ENCODE measurements around the gene CAPN3. TPM values are rescaled to one million over a fixed set of nuclear protein-coding genes. Genes with fewer than 3 reads are reported as not detected.

CAPN3 gene
- total RNA-seq, 1 donor from 2014 or later = not detected

DNA sequence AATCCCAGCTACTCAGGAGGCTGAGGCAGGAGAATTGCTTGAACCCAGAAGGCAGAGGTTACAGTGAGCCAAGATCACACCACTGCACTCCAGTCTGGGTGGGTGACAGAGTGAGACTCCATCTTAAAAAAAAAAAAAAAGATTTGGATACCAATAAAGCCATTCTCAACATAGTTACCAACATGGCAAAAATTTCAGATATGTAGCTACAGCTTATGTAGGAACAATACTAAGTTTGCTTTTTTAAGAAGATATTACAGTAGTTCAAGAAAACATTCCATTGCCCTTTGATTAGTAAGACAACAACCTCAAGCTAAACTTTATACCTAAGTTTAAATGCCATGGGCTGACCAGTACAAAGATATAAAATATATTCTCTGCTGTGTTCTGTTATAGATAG, 97.2 kb downstream of the CAPN3 start:
- Mint-ChIP-seq H3K27ac (no peak overlapping the region), H3K4me1 (peaks cover 22% of the 10 kb centered on the region), H3K36me3 (peaks cover 9% of the 10 kb centered on the region), H3K9me3 (no peaks in the 10 kb centered on the region), H3K27me3 (ENCODE audit: insufficient read depth, low read depth) (no peaks in the 10 kb centered on the region), H3K4me3 (no peak overlapping the region)
- Histone ChIP-seq H3K36me3 (no peaks in the 10 kb centered on the region), H3K9ac (no peak overlapping the region), H3K9me3 (ENCODE audit: low read depth) (no peaks in the 10 kb centered on the region), H3K79me2 (ENCODE audit: low read depth) (peaks cover 40% of the 10 kb centered on the region), H4K20me1 (ENCODE audit: low read depth) (no peaks in the 10 kb centered on the region), H3K4me2 (peak overlapping the region; percentile 75), H3K27me3 (no peaks in the 10 kb centered on the region), H3K4me1 (peaks cover 38% of the 10 kb centered on the region), H3F3A (ENCODE audit: low read depth) (peaks cover 21% of the 10 kb centered on the region), H3K4me3 (peak overlapping the region; percentile 26), H2AFZ (replicated peaks) (no peak overlapping the region), H3K27ac (peak overlapping the region; percentile 96)
- no peak for DNase-seq (ENCODE audit: low spot score)
- TF ChIP-seq, protein P1, sequence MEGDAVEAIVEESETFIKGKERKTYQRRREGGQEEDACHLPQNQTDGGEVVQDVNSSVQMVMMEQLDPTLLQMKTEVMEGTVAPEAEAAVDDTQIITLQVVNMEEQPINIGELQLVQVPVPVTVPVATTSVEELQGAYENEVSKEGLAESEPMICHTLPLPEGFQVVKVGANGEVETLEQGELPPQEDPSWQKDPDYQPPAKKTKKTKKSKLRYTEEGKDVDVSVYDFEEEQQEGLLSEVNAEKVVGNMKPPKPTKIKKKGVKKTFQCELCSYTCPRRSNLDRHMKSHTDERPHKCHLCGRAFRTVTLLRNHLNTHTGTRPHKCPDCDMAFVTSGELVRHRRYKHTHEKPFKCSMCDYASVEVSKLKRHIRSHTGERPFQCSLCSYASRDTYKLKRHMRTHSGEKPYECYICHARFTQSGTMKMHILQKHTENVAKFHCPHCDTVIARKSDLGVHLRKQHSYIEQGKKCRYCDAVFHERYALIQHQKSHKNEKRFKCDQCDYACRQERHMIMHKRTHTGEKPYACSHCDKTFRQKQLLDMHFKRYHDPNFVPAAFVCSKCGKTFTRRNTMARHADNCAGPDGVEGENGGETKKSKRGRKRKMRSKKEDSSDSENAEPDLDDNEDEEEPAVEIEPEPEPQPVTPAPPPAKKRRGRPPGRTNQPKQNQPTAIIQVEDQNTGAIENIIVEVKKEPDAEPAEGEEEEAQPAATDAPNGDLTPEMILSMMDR (IDR thresholded peaks at IDR 0.05) = no peak
- TF ChIP-seq EZH2phosphoT487 (IDR thresholded peaks at IDR 0.05) = no peak
- TF ChIP-seq EZH2 (IDR thresholded peaks at IDR 0.05) = no peak

DNA sequence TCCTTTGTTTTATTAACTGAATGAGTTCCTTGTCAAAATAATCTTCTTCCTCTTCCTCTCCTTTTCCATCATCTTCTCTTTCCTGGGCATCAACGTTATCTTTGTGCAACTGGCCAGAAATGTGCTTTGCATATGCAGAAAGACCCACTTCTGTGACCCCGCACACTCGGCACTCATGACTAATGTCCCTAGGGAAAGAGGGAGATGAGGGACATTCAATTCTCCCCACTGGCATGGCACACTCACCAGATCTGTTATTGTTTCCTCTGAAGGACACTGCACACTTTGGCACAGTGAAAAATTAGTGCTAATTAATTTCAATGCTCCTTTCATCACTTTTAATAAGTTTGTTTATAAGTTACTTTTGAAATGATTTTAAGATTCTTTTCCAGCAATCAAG, 97.7 kb downstream of the CAPN3 start:
- H3K4me2 ChIP-seq = peak overlapping the region; percentile 75
- peak overlapping the region; percentile 97 for H3K27ac Mint-ChIP-seq

DNA sequence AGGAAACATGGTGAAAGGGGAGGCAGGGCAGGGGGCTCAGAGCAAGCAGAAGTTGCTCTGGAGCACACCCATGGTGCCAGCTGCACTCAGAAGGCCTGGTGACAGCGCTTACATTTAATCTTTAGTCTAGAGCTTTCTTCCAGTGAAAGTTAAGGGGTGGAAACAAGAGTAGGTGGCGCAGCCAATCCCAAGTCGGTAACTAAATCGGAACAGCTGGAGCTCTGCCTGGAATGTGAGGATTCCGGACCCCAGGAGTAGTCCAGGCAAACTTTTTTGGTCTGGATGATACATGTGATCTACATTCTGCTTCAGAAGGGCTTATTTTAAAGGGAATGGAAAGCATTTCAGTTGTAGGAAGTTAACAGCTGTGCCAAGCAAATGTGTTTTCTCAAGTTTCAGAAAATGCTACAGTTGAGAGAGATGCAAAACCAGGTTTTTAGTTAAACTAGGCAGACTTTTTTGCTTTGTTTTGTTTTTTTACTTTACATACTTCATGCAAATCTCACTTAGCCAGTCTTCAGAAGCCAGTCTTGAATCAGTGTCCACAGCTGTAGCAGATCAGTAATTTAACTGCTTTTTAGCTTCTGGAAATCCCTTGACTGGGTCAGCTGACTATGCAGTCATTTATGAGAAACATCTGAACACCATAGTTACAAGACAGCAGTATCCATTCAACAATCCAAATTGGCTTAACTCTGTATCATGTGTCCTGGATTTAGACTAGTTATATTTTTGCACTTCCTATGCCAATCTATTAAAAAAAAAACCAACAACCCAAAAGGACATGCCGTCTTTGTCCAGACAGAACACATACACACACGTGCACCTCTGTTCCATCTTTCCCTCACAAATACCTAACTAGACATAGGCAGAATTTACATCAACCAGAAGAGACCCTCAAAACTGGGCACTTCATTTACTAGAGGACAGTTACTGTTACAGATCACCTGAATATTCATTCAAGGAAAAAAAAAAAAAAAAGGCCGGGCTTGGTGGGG, 98.4 kb downstream of the CAPN3 start:
- Histone ChIP-seq H3K79me2 (ENCODE audit: low read depth) (peaks cover 43% of the 10 kb centered on the region), H2AFZ (replicated peaks) (peak overlapping the region; percentile 5), H3K4me2 (peak overlapping the region; percentile 75), H3F3A (ENCODE audit: low read depth) (peaks cover 21% of the 10 kb centered on the region), H3K4me3 (peak overlapping the region; percentile 31), H3K9ac (no peak overlapping the region), H4K20me1 (ENCODE audit: low read depth) (no peaks in the 10 kb centered on the region), H3K9me3 (ENCODE audit: low read depth) (no peaks in the 10 kb centered on the region), H3K27me3 (no peaks in the 10 kb centered on the region), H3K27ac (peak overlapping the region; percentile 96), H3K36me3 (no peaks in the 10 kb centered on the region), H3K4me1 (peaks cover 39% of the 10 kb centered on the region)
- H3K27ac Mint-ChIP-seq = peak overlapping the region; percentile 97
- peak overlapping the region; percentile 24 for H3K4me3 Mint-ChIP-seq
- peaks cover 6% of the 10 kb centered on the region for H3K36me3 Mint-ChIP-seq
- TF ChIP-seq EZH2 (IDR thresholded peaks at IDR 0.05) = no peak
- TF ChIP-seq EZH2phosphoT487 (IDR thresholded peaks at IDR 0.05) = no peak
- TF ChIP-seq, protein P1 (IDR thresholded peaks at IDR 0.05) = no peak
- H3K4me1 Mint-ChIP-seq = peaks cover 22% of the 10 kb centered on the region
- no peaks in the 10 kb centered on the region for H3K9me3 Mint-ChIP-seq
- DNase-seq (ENCODE audit: low spot score) = peak; percentile 95
- no peaks in the 10 kb centered on the region for H3K27me3 Mint-ChIP-seq (ENCODE audit: insufficient read depth, low read depth)

More for the DNA sequence above, 97.7 kb downstream of the CAPN3 start:
- Histone ChIP-seq H4K20me1 (ENCODE audit: low read depth) (no peaks in the 10 kb centered on the region), H3K9ac (no peak overlapping the region), H2AFZ (replicated peaks) (no peak overlapping the region), H3K36me3 (no peaks in the 10 kb centered on the region), H3K27ac (peak overlapping the region; percentile 96), H3F3A (ENCODE audit: low read depth) (peaks cover 21% of the 10 kb centered on the region), H3K4me1 (peaks cover 39% of the 10 kb centered on the region), H3K4me3 (peak overlapping the region; percentile 26), H3K79me2 (ENCODE audit: low read depth) (peaks cover 43% of the 10 kb centered on the region), H3K9me3 (ENCODE audit: low read depth) (no peaks in the 10 kb centered on the region), H3K27me3 (no peaks in the 10 kb centered on the region)
- peaks cover 22% of the 10 kb centered on the region for H3K4me1 Mint-ChIP-seq
- H3K9me3 Mint-ChIP-seq = no peaks in the 10 kb centered on the region
- TF ChIP-seq EZH2phosphoT487 (IDR thresholded peaks at IDR 0.05) (no peak), EZH2 (IDR thresholded peaks at IDR 0.05) (no peak)
- TF ChIP-seq, protein P1 (IDR thresholded peaks at IDR 0.05) = no peak
- H3K4me3 Mint-ChIP-seq = peak overlapping the region; percentile 24
- H3K27me3 Mint-ChIP-seq (ENCODE audit: insufficient read depth, low read depth) = no peaks in the 10 kb centered on the region
- H3K36me3 Mint-ChIP-seq = peaks cover 6% of the 10 kb centered on the region
- DNase-seq (ENCODE audit: low spot score) = no peak
